GM19099 (cell line): Measurements from ENCODE around the gene LSAMP.

ENCODE experiments used
- POLR2A ChIP-seq: IDR thresholded peaks from 3 replicates; pipeline ENCODE4 v1.6.1; 2011; ENCODE audit warnings: low read depth; ENCODE audit not compliant: insufficient read length; ENCODE audit errors: extremely low read depth

The LSAMP gene

GRCh38 chr3:115898656-115899410 lies 546.5 kb downstream of the LSAMP start:
- no peak for TF ChIP-seq POLR2A

- TF ChIP-seq POLR2A: no peak
Observed at GRCh38 chr3:115891006-115891636, 554.2 kb downstream of the LSAMP start.

- no peak for TF ChIP-seq POLR2A
Observed at GRCh38 chr3:115890579-115890978, 554.7 kb downstream of the LSAMP start.

- no peak for TF ChIP-seq POLR2A
Observed at GRCh38 chr3:115885621-115886020, 559.7 kb downstream of the LSAMP start.

- no peak for TF ChIP-seq POLR2A
Observed at GRCh38 chr3:115877615-115877899, 567.7 kb downstream of the LSAMP start.

- TF ChIP-seq POLR2A: no peak
Observed at GRCh38 chr3:115876876-115877614, 568.2 kb downstream of the LSAMP start.

- TF ChIP-seq POLR2A: no peak
Observed at GRCh38 chr3:115875460-115875859, 569.8 kb downstream of the LSAMP start.

GRCh38 chr3:115871735-115872134 lies 573.6 kb downstream of the LSAMP start:
- no peak for TF ChIP-seq POLR2A

GRCh38 chr3:115864911-115865310 lies 580.4 kb downstream of the LSAMP start:
- no peak for TF ChIP-seq POLR2A

- no peak for TF ChIP-seq POLR2A
Observed at GRCh38 chr3:115862849-115863248, 582.4 kb downstream of the LSAMP start.

- TF ChIP-seq POLR2A: no peak
Observed at GRCh38 chr3:115862099-115862498, 583.2 kb downstream of the LSAMP start.

GRCh38 chr3:115861166-115861733 lies 584.0 kb downstream of the LSAMP start:
- TF ChIP-seq POLR2A: no peak

- TF ChIP-seq POLR2A: no peak
Observed at GRCh38 chr3:115860766-115861165, 584.5 kb downstream of the LSAMP start.

GRCh38 chr3:115859002-115859807 lies 586.1 kb downstream of the LSAMP start:
- no peak for TF ChIP-seq POLR2A
